Activated CD4-positive, alpha-beta T cell treated with anti-CD3 and anti-CD28 coated beads for 48 hours (primary cell): ENCODE results near the gene DAZAP2.
"Not testable (repeated sequence)": the region's sequence is repeated elsewhere in the genome, so short reads cannot be mapped to it uniquely, and the experiment has no call there.

ENCODE experiments used
- DNase-seq: peaks from one replicate; pipeline ENCODE4 v3.0.0-alpha.2; 2020

Gene DAZAP2

DNA sequence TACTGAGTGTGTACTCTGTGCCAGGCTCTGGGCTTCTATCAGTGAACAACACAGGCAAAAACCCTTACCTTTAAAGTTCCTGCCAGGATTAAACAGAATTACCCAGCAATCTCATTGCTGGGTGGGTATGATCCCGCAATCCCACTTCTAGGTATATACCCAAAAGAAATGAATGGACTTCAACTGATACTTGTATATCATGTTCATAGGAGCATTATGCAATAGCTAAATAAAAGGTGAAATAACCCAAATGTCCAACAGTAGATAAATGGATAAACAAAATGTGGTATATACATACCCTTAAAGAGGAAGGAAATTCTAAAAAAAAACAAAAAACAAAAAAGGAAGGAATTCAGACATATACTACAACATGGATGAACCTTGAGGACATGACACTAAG, 14.7 kb downstream of the DAZAP2 start:
- no peak for DNase-seq

DNA sequence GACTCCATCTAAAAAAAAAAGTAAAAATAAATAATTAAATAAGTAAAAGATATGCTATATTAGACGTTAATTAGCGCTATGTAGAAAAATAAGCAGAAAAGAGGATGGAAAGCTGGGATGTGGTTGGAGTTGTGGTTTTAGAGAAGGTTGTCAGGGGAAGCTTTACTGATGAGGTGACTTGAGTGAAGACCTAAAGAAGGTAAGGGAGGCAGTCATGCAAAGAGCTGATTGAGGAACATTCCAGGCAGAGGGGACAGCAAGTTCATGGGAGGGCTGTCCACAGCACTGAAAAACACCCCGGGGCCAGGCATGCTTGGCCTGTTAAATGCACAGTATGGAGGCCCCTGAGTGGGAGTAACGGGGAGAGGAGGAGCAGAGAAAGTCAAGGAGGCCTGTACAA, 15.9 kb downstream of the DAZAP2 start:
- no peak for DNase-seq

DNA sequence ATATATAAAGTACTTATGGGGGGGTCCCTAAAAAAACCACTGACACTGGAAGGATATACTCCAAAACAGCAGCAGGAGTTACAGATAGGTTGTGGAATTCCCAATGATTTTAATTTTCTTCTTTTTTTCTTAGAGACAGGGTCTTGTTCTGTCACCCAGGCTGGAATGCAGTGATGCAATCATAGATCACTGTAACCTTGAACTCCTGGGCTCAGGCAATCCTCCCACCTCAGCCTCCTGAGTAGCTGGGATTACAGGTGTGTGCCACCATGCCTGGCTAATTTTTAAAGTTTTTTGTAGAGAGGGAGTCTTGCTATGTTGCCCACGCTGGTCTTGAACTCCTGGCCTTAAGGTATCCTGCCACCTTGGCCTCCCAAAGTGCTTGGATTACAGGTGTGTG, 21.0 kb downstream of the DAZAP2 start:
- not testable (repeated sequence) for DNase-seq

DNA sequence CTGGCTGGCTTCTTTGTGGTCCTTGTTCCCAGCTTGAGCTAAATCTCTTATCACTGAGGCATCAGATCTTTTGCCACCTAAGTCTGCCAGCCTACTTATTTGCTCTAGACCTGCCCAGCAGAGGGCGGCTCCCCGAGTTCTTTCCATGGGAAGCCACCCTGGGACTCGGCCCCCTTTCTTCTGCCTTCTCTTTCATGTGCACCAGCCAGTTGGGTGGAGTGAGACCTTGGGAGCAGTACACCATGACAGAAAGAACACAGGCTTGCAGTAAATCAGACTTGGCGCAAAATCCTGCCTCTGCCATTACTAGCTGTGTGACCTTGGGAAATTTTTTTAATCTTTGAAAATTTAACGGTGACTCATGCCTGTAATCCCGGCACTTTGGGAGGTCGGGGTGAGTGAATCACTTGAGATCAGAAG, 24.1 kb downstream of the DAZAP2 start:
- peak; percentile 61 for DNase-seq

DNA sequence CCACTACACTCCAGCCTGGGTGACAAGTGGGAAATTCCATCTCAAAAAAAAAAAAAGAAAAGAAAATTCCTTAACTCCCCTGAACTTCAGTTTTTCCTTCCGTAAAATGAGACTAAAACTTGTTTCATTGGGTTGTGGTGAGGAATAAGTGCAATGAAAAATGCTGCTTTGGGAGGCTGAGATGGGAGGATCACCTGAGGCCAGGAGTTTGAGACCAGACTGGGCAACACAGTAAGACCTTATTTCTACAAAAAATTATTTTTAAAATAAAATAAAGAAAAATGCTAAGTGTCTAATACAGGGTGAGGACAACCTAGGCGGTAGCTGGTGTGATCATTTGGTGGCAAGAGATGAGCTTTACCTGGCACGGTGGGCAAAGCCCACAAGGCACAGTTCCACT, 24.7 kb downstream of the DAZAP2 start:
- DNase-seq, result no peak

DNA sequence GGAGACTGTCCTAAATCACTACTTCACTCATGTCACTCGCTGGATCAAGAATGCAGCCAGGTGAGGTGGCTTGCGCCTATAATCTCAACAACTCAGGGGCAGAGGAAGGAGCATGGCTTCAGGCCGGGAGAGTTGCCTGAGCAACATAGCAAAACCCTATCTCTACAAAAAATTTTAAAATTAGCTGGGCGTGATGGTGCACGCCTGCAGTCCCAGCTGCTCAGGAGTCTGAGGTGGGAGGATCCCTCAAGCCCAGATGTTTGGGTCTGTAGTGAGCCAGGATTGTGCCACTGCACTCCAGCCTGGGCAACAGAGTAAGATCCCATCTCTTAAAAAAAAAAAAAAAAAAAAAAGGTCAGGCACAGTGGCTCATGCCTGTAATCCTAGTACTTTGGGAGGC, 25.7 kb downstream of the DAZAP2 start:
- no peak for DNase-seq

DNA sequence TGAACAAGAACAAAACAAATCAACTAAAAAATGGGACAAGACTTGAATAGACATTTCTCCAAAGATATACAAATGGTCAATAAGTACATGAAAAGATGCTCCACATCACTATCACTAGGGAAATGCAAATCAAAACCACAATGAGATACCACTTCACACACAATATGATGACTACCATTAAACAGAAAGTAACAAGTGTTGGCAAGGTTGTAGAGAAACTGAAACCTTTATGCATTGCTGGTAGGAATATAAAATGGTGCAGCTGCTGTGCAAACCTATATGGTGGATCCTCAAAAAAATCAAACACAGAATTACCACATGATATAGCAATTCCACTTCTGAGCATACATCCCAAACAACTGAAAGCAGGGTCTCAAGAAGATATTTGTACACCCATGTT, 26.4 kb downstream of the DAZAP2 start:
- DNase-seq, result no peak

DNA sequence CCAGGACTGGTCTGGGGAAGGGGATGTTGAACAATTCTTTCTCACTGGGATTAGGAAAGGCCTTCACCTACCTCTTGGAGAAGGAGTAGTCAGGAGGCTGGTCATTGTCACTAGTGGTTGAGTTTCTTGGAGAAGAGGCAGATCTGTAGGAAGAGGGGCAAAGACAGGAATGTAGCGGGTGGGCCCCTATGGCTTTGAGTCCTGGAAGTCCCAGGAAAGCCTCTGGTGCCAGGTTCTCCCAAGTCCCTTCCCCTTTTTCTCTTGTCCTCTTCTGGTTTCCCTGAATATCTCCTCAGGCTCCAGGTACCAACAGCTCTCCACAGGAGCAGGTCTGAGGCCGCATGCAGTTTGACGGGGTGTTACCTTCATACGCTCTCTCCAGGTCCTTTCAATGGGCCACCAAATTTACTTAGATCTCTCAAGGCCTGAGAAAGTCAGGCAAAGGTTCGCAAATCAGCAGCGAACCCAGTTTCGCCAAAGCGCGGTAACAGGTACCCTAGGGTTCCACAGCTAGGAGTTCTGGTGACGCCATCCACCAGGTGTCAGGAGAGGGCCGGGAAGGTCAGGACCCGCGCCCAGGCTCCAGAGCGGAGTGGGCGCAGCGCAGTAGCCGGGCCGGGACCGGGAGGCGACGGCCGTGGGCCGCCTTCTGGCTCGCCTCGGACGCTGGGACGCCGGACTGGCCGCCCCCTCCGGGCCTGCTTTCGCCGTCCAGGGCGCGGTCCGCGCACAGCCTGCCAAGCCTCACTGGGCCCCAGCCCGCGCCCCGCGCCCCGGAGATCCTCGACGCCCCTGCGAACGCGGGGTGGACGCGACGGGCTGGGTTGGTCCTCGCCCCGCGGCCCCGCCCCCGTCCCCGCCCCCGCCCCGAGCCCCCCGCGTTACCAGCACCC, 30.8 kb downstream of the DAZAP2 start:
- DNase-seq, result peak; percentile 65

DNA sequence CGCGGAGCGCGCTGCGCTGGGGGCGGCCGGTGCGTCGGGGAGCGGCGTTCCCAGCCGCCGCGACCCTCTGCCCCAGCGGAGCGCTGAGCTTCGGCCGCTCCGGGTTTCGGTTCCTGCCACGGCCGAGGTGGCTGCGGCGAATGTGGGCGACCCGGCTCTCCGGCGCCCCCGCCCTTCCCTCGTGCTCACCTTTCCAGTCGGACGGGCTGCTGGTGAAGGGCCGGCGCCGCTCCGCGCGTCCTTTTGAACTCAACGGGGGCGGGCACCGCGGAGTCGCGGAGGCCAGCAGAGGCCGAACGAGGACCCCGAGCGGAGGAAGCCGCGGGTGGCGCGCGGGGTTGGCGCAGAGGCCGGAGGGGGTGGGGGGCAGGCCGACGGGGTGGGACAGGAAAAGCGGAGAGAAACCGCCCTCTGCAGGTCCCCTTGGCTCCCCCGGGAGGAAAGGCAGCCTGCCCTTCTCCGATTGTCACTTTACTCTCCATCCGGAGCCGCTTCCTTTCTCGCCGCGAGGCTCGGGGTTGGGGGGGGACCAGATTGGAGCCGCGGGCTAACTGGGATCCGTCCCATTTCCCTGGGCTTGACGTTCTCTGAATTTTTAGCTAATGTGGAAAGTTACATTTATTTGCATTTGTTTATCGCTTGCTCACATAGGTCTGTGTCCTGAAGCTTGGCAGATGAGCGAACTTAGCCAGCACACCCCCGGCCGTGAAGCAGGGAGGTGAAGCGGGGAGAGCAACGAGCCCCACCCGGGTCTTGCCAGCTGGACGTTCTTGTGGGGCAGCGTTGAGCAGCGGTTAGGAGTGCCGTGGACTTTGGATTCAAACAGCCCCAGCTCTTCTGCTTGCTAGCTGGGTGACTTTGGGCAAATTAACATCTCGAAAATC, 31.7 kb downstream of the DAZAP2 start, which contains the start of gene SMAGP:
Gene SMAGP (minus strand): TSS at position 349 of the 884 bp plus-strand sequence. CDS start 1,137 bp downstream, outside the sequence.
- peak; percentile 49 for DNase-seq

DNA sequence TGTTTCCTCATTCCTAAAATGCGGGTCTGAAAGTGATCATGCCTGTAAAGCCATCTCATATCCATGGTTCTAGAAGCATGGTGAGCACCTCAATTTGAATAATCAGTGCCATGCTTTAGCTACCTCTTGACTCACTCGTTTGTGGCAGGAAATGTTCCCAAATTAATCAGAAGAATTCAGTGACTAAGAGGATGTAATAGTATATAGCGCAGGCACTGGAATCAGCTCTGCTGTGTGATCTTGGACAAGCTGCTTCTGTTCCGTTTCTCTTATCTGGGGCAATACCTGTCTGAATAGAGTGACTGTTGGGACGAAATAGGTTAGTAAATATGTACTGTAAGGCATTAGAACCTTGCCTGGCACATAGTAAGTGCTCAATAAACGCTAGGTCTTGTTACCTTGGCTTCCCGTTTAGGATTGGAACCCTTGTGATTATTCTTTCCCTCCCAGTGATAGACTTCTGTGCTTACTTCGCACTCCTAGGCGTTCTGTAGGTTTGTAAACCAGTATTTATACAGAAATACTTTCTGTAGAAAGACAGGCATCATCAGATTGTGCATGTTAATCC, 32.4 kb downstream of the DAZAP2 start:
- DNase-seq, result no peak

DNA sequence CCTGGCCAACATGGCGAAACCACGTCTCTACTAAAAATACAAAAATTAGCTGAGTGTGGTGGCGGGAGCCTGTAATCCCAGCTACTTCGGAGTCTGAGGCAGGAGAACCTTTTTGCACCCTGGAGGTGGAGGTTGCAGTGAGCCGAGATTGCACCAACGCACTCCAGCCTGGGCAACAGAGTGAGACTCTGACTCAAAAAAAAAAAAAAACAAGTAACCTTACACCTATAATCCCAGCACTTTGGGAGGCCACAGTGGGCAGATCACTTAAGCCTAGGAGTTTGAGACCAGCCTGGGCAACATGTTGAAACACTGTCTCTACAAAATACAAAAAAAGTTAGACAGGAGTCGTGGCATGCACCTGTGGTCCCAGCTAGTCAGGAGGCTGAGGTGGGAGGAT, 34.2 kb downstream of the DAZAP2 start:
- not testable (repeated sequence) for DNase-seq

DNA sequence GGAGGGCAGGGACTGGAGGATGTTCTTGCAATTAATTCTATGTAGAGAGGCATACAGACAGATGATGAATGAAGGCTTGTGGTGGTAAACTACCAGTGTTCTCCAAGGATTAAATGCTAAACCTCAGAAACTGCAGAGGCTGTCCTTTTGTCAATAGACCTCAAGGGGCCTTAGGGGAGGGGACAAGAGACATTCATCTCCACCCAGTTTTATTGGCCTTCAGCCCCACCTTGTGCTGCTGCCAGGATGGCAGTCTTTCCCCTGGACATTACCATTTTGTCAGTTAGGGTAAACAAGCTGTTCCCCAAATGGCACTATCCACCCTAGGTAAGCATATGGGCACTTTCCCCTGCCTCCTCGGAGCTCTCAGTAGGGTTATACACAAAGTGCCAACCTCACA, 36.5 kb downstream of the DAZAP2 start:
- DNase-seq, result no peak

DNA sequence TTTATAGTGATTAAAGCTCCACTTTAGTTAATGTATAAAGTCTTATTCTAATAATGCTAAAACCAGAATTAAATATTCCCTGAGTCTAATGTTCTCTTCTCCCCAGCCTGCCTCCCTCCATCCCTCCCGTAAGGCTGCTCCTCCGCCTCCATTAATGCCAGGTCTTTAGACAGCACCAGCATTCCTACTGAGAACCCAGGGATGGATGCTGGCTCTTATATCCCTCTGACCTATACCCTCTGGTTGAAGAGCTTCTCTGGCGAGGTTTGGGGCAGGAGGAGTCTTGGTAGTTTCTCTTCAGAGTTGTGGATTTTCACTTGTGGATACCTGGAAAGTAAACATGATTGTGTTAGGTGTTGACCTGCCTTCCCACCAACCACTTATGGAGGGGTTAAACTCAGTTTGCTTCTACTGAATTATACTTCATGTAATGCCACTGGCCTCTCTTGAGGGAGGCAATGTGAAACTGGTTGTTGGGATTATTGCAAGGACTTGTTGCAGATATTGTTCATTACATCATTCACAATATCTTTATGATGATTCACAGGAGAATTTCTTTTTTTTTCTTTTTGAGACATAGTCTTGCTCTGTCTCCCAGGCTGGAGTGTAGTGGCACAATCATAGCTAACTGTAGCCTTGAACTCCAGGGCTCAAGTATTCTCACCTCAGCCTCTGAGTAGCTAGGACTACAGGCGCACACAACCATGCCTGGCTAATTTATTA, 42.7 kb downstream of the DAZAP2 start:
- DNase-seq, result no peak

DNA sequence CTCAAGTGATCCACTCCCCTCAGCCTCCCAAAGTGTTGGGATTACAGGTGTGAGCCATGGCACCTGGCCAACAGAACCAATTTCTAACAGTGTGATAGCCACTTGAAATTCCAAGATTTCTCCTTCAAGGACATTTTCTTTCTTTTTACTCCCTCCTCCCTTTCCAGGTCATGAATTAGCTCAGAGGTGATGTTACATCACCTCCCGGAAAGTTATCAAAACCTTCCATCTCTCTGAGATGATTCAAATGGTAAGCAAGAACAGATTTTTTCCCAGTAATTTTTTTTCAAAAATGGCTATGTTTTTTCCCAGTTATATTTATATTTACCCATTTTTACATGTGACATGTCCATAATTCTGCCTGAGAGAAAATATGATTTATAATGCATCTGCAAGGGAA, 47.2 kb downstream of the DAZAP2 start:
- DNase-seq, result no peak

DNA sequence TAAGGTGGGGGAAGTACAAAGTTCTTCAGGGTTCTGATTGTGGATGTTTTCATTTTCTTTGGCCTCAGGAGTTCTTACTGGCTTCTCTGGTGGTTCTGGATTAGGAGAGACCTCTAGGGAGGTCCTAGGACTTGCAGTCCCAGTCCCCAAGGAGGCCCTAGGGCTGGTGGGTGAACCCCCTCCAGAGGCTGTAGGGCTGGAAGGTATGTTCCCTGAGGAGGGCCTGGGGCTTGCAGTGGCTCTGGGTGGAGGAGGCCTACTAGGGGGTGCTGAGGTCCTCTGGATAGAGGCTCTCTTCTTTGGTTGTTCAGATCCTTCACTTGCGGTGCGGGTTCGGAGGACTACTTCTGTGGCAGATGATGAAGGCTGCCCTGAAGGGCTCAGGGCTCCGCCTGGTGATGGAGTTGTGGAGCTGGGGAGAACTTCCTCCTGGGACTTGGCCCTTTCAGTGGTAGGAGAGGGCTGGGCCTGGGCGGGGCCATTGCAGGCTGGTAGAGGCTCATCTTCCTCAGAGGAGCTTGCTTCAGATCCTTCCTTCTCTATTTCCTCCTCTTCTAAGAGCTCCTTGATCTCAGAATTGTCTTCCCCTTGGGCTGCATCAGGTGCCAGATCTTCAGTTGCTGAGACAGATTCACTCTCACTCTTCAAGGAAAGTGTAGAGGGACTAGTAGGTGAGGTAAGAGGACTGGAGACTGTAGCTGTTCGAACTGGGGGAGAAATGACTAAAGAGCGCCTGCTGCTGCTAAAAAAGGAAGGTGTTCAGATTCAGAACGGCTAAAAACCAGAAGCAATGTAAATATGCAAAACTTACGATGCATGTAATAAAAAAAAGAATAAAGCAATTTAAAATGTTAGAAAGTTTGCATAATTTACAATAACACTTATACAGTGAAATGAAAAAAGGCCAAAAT, 53.2 kb downstream of the DAZAP2 start:
- not testable (repeated sequence) for DNase-seq
